GM12891 (cell line): ENCODE measurements around the gene CCDC17.
A peak's percentile ranks its signal among the peaks of the same experiment; 100 is the strongest.

Source experiments
- POLR2A ChIP-seq: IDR thresholded peaks from 2 replicates; pipeline ENCODE4 v1.6.1; 2011; ENCODE audit warnings: low read depth, low read length, control low read depth
- POLR2AphosphoS5 ChIP-seq: IDR thresholded peaks from 2 replicates; pipeline ENCODE4 v1.6.1; 2011; ENCODE audit warnings: low read depth, low read length, control low read depth
- POU2F2 ChIP-seq: IDR thresholded peaks from 2 replicates; pipeline ENCODE4 v1.6.1; 2011; ENCODE audit warnings: low read depth, mild to moderate bottlenecking, control low read depth, low read length, moderate library complexity
- TAF1 ChIP-seq: IDR thresholded peaks from 2 replicates; pipeline ENCODE4 v1.6.1; 2011; ENCODE audit warnings: low read depth, low read length, control low read depth

GRCh38 chr1:45583666-45584350 is 40.0 kb downstream of the CCDC17 start, which contains the start of gene NASP:
- TF ChIP-seq POLR2AphosphoS5 (peak; percentile 99), POLR2A (peak; percentile 99), POU2F2 (peak; percentile 65; the same call in 1 of the 2 replicates), TAF1 (peak; percentile 89)
